T1000 (cell line): ENCODE results near the gene HAAO.

ENCODE experiments used
- DNase-seq: peaks from one replicate; lab custom pipeline; 2025; ENCODE audit warnings: mixed read lengths; lab: John Stamatoyannopoulos, UW

The HAAO gene

GRCh38 chr2:42767899-42768705 lies 24.3 kb downstream of the HAAO start:
- DNase-seq: no peak

GRCh38 chr2:42767080-42767898 lies 25.1 kb downstream of the HAAO start:
- no peak for DNase-seq

- no peak for DNase-seq
These were observed 26.7 kb downstream of the HAAO start for GRCh38 chr2:42765686-42766085.

- DNase-seq: no peak
These were observed 27.5 kb downstream of the HAAO start for GRCh38 chr2:42764901-42765300.

GRCh38 chr2:42764096-42764495 lies 28.3 kb downstream of the HAAO start, which contains the start of gene OXER1:
Gene OXER1 (minus strand): TSS chr2:42764135. CDS start chr2:42764062, 73 bp downstream.
- DNase-seq: no peak

- no peak for DNase-seq
These were observed 29.3 kb downstream of the HAAO start for GRCh38 chr2:42762823-42763804.

- DNase-seq: no peak
These were observed 30.2 kb downstream of the HAAO start for GRCh38 chr2:42762155-42762554.

GRCh38 chr2:42761554-42761953 lies 30.8 kb downstream of the HAAO start:
- no peak for DNase-seq

GRCh38 chr2:42758751-42759150 lies 33.6 kb downstream of the HAAO start:
- DNase-seq: no peak

GRCh38 chr2:42757981-42758740 lies 34.2 kb downstream of the HAAO start:
- DNase-seq: no peak

GRCh38 chr2:42756966-42757513 lies 35.3 kb downstream of the HAAO start:
- DNase-seq: no peak

- DNase-seq: no peak
These were observed 36.1 kb downstream of the HAAO start for GRCh38 chr2:42756150-42756775.

GRCh38 chr2:42755191-42755880 lies 37.0 kb downstream of the HAAO start:
- DNase-seq: no peak

GRCh38 chr2:42754776-42755140 lies 37.6 kb downstream of the HAAO start:
- DNase-seq: no peak

GRCh38 chr2:42754021-42754775 lies 38.2 kb downstream of the HAAO start:
- no peak for DNase-seq

GRCh38 chr2:42752816-42753813 lies 39.3 kb downstream of the HAAO start:
- no peak for DNase-seq

GRCh38 chr2:42752314-42752713 lies 40.1 kb downstream of the HAAO start:
- no peak for DNase-seq

- DNase-seq: no peak
These were observed 43.5 kb downstream of the HAAO start for GRCh38 chr2:42748840-42749239.
